GM18508 (cell line): ENCODE results near the gene PTPRN2.
"Not testable (repeated sequence)": the region's sequence is repeated elsewhere in the genome, so short reads cannot be mapped to it uniquely, and the experiment has no call there.

Experiments
- ATAC-seq: cut with Tn5 transposase; IDR thresholded peaks from one replicate; pipeline ENCODE4 v1.9.1; 2021; ENCODE audit warnings: moderate number of reproducible peaks; ENCODE audit not compliant: insufficient read depth, unreplicated experiment

The PTPRN2 gene

GRCh38 chr7:157603716-157604115 lies 983.9 kb downstream of the PTPRN2 start:
- ATAC-seq: no peak

- ATAC-seq: no peak
Measured at GRCh38 chr7:157603005-157603404, 984.6 kb downstream of the PTPRN2 start.

DNA sequence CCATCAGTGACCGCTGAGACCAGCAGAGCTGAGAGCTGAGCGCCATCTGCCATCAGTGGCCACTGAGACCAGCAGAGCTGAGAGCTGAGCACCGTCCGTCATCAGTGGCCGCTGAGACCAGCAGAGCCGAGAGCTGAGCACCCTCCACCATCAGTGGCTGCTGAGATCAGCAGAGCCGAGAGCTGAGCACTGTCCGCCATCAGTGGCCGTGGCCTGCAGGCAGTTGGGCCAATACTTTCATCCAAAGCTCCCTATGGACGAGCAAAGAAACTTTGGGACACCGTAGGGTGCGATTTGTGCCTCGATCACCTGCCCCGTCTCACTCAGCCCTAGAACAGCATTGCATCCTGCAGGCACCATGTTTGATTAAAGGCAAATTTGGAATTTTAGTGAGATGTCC lies 985.0 kb downstream of the PTPRN2 start:
- ATAC-seq: no peak

GRCh38 chr7:157602156-157602555 lies 985.5 kb downstream of the PTPRN2 start:
- no peak for ATAC-seq

DNA sequence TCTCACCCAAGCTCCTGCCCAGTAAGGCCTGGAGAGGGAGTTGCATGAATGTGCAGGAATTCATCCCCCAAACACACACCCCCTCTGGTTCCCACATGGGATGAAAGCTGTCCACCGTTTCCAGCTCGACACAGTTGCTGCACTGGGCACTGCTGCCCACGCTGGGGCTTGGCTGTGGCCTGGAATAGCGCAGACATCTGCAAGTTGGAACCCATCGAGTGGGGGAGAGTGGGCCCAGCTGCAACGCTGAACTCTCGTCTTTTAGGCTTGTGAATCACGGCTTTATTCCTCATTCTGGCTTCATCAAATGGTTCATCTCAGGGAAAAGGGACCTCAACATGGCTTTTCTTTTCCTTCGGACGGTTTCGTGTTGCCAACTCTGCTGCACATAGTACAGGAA lies 986.1 kb downstream of the PTPRN2 start:
- ATAC-seq: no peak

DNA sequence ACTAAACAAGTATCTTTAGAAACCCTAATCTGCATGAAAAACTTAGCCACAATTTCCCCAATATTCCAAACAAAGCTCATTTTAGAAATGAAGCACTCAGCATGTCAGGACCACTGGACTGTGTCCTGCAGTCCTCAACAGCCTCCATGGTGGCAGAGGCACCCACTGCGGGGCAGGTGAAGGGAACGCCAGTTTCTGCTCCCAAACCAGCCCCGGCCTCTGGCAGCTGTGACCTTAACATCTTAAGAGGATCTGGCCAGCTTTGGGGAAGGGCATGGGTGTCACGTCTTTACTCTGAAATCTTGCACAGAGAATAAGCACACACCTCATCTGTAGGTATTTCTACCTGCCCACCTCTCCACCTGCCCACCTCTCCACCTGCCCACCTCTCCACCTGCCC lies 988.1 kb downstream of the PTPRN2 start:
- no peak for ATAC-seq

DNA sequence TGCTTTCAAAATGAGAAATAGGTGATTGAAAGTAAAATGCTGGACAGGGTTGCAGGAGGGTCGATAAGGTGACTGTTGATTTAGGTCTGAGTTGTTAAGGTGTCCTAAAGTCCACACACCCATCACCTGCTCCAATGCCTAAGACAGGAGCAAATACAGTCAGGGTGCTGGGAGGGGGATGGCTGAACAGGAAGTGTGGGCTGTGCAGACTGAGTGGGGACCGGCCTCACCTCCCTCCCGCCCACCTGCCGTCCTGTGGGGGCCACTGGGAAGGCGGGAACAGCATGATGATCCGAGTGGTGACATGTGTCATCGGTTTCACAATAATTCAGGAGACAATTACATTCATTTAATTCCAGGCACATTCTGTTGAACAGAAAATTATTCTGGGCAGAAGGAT lies 990.1 kb downstream of the PTPRN2 start:
- ATAC-seq: no peak

DNA sequence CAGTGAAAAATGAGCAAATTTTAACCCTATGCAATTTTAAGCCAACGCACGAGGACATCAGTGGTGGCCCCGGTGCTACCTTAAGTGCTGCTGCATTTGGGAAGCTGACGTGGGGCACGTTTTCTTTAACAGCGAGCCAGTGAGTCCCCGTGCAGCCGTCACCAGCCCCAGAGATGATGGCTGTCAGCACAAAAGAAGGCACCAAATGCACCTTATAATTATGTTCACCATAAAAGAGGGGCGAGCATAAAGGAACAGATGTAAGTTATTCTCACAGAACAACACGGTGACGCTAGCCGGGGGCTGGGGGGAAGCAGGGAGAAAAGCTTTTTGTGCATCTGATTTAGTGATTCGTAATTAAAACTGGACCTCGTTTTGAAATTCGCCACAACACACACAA lies 990.7 kb downstream of the PTPRN2 start:
- ATAC-seq: no peak

DNA sequence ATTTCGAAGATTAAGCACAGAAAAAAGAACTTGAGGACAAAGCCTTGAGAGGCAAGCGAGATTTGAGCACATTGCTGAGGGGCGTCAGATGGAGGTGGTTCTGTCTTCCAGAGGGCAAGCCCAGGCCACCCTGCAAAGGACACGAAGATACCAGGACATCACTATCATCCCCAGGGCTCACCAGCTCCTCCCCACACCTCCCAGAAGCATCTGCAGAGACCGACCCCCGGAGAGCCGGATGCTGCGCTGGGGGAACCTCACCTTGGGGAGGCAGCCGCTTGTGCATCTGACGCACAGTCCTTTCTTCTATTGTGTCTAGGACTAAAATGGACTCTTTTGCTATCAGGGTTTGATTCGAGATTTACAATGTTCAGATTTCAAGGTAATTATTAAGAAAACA lies 991.2 kb downstream of the PTPRN2 start:
- ATAC-seq: no peak

DNA sequence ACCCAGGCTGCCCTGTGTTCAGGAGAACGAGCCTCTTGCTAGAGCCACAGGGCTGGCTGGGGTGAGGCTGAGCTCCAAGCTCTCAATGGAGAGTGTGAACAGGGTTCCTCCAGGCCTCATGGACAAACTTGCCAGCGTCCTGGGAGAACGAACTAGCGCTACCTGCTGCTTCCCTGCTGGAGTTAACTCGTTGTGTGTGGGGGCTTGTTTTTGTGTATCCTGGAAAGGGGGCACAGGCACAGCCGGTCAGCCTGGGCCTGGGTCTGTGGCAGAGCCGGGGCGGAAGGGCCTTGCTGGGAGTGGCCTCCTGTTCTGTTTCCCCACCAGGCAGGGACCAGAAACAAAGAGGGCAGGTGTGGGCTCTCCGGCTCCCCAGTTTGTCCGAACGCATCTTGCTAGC lies 991.6 kb downstream of the PTPRN2 start:
- no peak for ATAC-seq

DNA sequence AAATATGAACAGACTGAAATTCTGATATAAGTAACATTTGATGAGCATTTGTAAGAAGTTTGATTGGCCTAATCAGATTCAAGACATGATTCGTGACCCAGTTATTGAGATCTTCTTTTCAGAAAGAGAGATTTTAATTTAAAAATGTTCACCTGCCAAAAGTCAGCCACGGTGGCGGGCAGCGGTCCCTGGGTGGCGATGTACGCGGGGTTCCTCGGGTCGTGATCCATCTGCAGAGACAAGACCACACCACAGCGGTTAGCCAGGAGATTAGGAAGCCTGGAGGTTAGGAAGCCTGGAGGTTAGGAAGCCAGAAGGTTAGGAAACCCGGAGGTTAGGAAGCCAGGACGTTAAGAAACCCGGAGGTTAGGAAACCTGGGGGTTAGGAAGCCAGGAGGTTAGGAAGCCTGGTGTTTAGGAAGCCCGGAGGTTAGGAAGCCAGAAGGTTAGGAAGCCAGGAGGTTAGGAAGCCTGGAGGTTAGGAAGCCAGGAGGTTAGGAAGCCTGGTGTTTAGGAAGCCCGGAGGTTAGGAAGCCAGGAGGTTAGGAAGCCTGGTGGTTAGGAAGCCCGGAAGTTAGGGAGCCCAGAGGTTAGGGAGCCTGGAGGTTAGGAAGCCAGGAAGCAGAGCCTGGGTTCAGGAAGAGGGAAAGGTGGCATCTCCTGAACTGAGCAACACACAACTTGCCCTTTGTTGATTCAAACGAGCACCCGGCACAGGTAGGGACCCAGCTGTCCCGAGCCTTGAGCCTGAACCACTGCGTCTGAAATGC lies 992.4 kb downstream of the PTPRN2 start:
- no peak for ATAC-seq

DNA sequence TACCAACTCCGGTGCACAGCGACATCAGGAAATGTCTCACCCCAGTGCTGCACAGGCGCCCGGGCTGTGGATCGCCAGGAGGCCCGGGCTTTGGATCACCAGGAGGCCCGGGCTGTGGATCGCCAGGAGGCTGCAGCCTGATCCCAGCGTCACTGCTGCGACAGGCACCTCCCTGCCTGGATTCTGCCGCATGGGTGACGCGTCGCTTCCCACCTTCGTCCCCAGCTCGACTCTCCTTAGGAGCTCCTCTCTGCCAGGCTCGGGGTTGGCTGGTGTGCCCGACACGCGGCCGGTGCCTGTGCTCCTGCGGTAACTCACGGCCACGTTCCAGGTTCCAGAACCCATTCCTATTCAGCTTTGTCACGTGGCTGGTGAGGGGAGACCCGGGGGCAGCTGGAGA lies 993.3 kb downstream of the PTPRN2 start:
- no peak for ATAC-seq

DNA sequence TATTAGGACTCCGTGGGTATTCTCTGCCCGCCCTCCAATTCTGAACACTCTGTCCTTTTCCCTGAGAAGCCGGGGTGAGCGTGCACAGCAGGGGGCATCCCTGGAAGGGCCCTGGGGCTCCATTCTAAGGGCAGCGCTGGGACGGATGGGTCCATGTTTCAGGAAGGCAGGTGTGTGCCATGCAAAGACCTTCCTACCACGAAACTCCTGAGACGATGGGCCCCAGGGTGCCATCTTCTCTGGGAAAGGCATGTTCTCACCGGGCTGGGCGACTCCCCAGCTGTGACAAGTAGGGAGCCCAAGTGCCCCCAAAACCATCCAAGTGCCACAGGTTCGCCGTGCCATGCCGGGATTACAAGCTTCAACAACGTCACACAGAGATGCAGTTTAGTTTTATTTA lies 994.1 kb downstream of the PTPRN2 start:
- ATAC-seq: no peak

DNA sequence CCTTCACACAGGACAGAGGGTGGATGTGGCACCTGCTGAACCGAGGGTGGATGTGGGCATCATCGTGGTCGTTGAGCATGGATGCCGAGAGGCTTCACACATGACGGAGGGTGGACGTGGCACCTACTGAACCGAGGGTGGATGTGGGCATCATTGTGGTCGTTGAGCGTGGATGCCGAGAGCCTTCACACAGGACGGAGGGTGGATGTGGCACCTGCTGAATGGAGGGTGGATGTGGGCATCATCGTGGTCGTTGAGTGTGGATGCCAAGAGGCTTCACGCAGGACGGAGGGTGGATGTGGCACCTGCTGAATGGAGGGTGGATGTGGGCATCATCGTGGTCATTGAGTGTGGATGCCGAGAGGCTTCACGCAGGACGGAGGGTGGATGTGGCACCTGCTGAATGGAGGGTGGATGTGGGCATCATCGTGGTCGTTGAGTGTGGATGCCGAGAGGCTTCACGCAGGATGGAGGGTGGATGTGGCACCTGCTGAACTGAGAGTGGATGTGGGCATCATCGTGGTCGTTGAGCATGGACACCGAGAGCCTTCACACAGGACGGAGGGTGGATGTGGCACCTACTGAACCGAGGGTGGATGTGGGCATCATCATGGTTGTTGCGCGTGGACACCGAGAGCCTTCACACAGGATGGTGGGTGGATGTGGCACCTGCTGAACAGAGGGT lies 994.8 kb downstream of the PTPRN2 start:
- ATAC-seq: not testable (repeated sequence)

DNA sequence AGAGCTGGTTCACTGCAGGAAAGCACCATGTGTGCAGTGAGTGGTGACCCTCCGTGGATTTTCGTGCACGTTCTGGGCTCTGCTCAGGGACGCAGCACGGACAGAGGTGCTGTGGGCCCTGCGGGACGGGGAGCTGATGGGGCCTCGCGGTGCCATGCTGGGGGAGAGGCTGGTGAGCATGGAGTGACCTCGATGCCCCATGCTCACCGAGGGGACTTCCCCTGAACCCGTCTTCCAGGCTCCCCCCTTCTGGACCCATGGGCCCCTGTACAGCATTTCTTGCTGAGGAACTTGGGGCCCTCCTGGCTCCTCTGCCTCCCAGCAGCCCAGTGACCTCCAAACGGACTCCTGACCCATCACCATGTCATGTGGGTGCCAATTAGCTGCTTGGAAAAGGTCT lies 997.1 kb downstream of the PTPRN2 start:
- ATAC-seq: no peak

DNA sequence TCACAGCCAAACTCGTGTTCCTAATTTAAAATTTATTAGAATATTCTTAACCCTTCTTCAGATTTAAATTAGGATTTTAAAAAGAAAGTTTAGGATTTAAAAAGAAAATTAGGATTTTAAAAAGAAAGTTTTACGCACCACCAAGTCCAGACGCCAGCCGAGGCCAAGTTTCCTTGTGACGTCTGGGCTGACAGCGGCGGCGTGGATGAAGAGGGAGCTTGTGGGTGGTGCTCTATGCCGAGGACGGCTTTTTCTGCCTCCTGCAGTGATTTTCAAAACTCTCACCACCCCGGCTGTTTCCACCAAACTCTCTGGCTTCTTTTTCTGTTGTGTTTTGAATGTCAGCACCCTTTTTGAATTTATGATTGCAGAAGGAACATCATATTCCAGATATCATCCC lies 997.9 kb downstream of the PTPRN2 start:
- no peak for ATAC-seq

- ATAC-seq: no peak
Measured at GRCh38 chr7:157587805-157588560, 999.6 kb downstream of the PTPRN2 start.

DNA sequence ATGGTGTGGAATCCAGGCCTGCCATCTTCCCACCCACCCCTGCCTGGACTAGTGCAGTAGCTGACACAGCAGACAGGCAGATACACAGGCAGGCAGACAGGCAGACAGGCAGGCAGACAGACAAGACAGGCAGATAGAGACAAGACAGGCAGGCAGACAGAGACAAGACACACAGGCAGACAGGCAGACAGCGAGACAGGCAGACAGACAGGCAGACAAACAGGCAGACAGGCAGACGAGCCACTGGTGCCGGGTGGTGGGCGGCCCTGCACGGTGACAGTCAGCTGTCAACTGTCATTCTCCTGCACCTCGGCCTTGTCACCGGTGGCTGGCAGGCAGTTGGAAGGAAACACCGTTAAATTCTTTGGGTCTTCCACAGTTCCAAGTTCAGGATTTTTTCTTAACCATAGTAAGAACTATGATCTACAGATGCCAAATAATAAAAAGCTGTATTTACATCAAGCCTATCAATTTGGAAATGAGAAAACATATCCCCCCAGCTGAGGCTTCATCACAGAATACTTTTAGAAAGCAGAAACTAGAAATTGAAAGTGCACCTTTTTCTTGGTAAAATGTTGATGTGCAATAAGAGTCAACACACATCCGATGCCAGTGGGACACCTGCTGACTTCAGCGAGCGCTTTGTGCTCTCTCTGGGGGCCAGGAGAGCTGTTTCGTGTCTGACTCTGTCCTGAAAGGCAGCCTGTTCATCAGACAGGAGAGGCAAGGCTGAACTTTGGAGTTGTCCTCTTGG lies 1000.4 kb downstream of the PTPRN2 start:
- ATAC-seq: no peak

- ATAC-seq: no peak
Measured at GRCh38 chr7:157586426-157586955, 1001.1 kb downstream of the PTPRN2 start.

- ATAC-seq: no peak
Measured at GRCh38 chr7:157585113-157585861, 1002.3 kb downstream of the PTPRN2 start.
